ENCODE results near the gene SRM. TPM values are rescaled to one million over a fixed set of nuclear protein-coding genes. Genes with fewer than 3 reads are reported as not detected.
"Not testable (repeated sequence)": the region's sequence is repeated elsewhere in the genome, so short reads cannot be mapped to it uniquely, and the experiment has no call there.

Gene SRM
- total RNA-seq, 1 donor, result 42.7 TPM

- DNase-seq (ENCODE audit: low read depth), result no peak
- H3K4me3 ChIP-seq (ENCODE audit: low read depth, low read length), result no peak overlapping the region
Measured at GRCh38 chr1:11044086-11044848, 15.6 kb downstream of the SRM start.

GRCh38 chr1:11042995-11043874, 16.6 kb downstream of the SRM start:
- H3K4me3 ChIP-seq (ENCODE audit: low read depth, low read length), result no peak overlapping the region
- DNase-seq (ENCODE audit: low read depth), result no peak
- TF ChIP-seq CTCF (IDR thresholded peaks at IDR 0.05; ENCODE audit: insufficient read depth, low read length), result no peak

More at GRCh38 chr1:11044086-11044848, 15.6 kb downstream of the SRM start:
- TF ChIP-seq CTCF (IDR thresholded peaks at IDR 0.05; ENCODE audit: insufficient read depth, low read length), result no peak

GRCh38 chr1:11042065-11042464, 17.8 kb downstream of the SRM start:
- no peak for DNase-seq (ENCODE audit: low read depth)
- no peak for TF ChIP-seq CTCF (IDR thresholded peaks at IDR 0.05; ENCODE audit: insufficient read depth, low read length)
- H3K4me3 ChIP-seq (ENCODE audit: low read depth, low read length), result no peak overlapping the region

DNA sequence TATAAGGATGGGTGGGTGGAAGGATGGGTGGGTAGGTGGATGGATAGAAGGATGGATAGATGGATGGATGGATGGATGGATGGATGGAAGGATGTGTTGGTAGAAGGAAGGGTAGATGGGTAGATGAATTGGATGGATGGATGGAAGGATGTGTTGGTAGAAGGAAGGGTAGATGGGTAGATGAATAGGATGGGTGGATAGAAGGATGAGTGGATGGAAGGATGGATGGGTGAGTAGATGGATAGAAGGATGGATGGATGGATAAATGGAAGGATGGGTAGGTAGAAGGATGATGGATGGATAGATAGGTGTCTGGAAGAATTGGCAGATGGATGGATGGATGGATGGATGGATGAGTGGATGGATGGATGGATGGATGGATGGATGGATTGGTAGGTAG, 18.8 kb downstream of the SRM start:
- no peak for DNase-seq (ENCODE audit: low read depth)
- no peak for TF ChIP-seq CTCF (IDR thresholded peaks at IDR 0.05; ENCODE audit: insufficient read depth, low read length)
- no peak overlapping the region for H3K4me3 ChIP-seq (ENCODE audit: low read depth, low read length)

DNA sequence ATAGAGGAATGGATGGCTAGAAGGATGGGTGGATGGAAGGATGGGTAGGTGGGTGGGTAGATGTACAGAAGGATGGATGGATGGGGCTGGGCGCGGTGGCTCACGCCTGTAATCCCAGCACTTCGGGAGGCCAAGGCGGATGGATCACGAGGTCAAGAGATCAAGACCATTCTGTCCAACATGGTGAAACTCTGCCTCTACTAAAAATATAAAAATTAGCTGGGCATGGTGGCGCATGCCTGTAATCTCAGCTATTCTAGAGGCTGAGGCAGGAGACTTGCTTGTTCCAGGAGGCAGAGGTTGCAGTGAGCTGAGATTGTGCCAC, 19.8 kb downstream of the SRM start:
- DNase-seq (ENCODE audit: low read depth); H3K4me3 ChIP-seq (ENCODE audit: low read depth, low read length): not testable (repeated sequence)

GRCh38 chr1:11039351-11040104, 20.3 kb downstream of the SRM start:
- H3K4me3 ChIP-seq (ENCODE audit: low read depth, low read length), result no peak overlapping the region
- no peak for TF ChIP-seq CTCF (IDR thresholded peaks at IDR 0.05; ENCODE audit: insufficient read depth, low read length)

GRCh38 chr1:11037740-11038182, 22.1 kb downstream of the SRM start:
- H3K4me3 ChIP-seq (ENCODE audit: low read depth, low read length), result no peak overlapping the region
- DNase-seq (ENCODE audit: low read depth), result peak; percentile 93
- TF ChIP-seq CTCF (IDR thresholded peaks at IDR 0.05; ENCODE audit: insufficient read depth, low read length), result peak; percentile 99

More at GRCh38 chr1:11039351-11040104, 20.3 kb downstream of the SRM start:
- DNase-seq (ENCODE audit: low read depth), result no peak

- H3K4me3 ChIP-seq (ENCODE audit: low read depth, low read length); DNase-seq (ENCODE audit: low read depth): not testable (repeated sequence)
Measured at GRCh38 chr1:11037019-11037739, 22.6 kb downstream of the SRM start.
